T-helper 2 cell (primary cell): ENCODE measurements around the gene CORO2A.
A peak's percentile ranks its signal among the peaks of the same experiment; 100 is the strongest.
"Not testable (repeated sequence)": the region's sequence is repeated elsewhere in the genome, so short reads cannot be mapped to it uniquely, and the experiment has no call there.

ENCODE experiments used
- DNase-seq, 5 experiments: peaks; one replicate each; pipeline versions ENCODE4 v3.0.0 to v3.0.0-alpha.2; 2012 to 2022

Gene CORO2A

DNA sequence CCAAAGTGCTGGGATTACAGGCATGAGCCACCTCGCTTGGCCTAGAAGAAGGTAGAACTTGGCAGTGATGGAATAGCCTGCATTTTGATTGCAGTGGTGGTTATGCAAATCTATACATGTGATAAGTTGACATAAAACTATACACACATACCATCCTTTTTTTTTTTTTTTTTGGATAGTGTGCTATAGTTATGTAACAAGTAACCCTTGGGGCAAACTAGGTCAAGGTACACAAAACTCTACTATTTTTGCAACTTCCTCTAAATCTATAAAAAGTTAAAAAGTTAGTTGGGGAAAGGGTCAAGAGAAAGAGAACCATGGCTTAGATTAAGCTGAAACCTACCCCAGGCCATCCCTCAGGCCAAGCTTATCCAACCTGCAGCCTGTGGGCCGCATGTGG lies 84.5 kb downstream of the CORO2A start:
- DNase-seq: peak in 1 of 5 experiments; percentile 32

DNA sequence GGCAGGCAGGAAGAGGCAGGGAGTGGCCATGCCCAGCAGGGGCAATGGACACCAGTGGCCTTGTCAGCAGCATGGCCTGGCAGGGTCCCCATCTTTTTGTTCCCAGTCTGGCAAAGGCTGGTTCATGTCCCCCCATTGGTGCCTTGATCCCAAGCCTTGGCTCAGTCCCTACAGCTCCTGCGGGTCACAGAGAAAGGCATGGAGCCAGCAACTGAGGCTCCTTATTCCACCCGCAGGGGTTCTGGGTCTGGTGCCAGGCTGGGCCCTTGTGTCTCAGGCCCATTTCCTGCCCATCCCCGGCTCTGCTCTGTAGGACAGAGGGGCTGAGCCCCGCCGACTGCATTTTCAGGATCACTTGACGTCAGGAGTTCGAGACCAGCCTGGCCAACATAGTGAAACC lies 87.4 kb downstream of the CORO2A start:
- no peak for DNase-seq

DNA sequence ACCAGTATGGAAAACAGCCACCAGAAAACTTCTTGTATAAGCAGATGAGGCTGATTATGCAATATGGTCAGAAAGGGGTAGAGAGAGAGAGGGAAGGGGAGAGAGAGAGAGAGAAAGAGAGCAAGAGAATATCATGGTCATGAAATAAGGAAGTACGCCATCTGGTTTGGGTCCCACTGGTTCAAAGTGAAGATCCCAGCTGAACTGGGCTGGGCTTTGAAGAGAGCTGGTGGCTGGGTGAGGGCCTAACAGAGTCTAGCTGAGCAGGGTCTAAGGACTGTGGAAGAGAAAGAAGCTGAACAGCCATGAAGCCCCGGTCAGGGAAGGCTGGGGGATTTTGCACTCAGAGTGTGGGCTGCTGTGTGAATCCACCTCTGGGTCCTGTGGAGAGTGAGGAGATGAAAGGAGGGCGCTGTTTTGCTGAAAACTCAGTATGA lies 88.0 kb downstream of the CORO2A start:
- DNase-seq: peak in 1 of 5 experiments; percentile 33

DNA sequence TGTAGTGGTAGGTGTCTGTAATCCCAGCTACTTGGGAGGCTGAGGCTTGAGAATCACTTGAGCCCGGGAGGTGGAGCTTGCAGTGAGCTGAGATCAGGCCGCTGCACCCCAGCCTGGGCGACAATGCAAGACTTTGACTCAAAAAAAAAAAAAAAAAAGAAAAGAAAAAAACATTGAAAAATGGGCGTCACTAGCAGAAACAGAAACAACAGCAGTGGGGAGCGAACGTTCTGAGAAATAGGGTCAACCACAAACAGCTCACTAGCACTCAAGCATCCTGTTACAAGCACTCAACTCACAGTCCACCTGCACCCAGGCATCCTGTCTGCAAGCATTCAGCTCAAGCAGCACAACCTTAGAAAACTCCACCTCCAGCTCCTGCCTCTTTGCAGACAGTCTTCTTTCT lies 90.6 kb downstream of the CORO2A start:
- DNase-seq: peak; percentile 32 to 100 (median 73)

DNA sequence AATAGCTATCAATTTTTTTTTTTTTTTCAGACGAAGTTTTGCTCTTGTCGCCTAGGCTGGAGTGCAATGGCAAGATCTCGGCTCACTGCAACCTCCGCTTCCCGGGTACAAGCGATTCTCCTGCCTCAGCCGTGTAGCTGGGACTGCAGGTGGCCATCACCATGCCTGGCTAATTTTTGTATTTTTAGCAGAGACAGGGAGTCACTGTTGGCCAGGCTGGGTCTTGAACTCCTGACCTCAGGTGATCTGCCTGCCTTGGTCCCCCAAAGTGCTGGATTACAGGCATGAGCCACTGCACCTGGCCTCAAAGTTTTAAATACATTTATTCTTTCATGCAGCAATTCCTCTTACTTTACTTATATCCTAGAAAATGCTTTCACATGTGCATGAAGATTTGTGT lies 91.0 kb downstream of the CORO2A start:
- DNase-seq: no peak

DNA sequence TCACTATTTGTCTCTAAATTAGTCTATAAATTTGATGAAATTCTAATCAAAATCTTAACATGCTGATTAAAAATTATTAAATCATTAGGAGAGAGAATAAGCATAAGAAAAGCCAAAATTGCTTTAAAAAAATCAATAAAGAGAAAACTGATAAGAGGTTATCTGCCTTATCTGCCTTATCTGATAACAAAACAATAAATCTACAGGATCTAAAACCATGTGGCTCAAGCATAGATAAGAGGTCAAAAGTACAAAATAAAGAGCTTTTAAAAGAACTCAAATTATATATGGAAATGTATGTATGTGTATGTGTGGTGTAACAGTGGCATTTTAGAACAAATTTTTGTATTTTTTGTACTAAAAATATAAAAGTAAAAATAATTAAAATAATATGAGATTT lies 92.0 kb downstream of the CORO2A start:
- DNase-seq: no peak

DNA sequence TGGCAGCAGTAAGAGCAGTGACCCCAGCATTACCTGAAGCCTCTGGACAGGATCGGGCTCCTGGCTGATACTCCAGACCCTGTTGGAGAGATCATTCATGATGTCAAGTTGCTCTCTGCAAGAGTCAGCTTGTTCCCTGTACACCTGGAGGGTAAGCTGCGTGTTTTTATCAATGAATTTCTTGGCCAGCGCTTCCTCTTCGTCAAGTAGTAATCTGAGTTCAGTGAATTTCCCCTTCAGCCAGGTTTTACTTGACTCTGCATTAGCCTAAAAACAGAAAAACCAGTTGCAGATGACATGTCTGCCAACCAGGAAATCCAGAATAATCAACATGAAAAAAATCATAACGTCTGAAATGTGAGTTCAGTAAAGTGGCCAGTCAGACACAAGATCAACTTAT lies 92.5 kb downstream of the CORO2A start:
- peak in 1 of 5 experiments; percentile 65 for DNase-seq

DNA sequence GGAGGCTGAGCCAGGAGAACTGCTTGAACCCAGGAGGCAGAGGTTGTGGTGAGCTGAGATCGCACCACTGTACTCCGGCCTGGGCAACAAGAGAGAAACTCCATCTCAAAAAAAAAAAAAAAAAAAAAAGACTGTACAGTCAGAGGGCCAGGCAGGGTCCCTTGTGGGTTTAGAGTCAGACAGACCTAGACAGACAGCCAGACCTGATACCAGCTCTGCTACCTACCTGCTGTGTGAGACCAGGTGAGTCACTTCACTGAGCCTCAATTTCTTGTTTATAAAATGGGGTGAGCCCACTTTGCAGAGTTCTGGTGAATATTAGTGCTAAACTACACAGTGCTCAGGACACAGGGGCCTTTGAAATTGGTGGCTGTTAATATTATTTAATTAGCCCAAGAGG lies 93.1 kb downstream of the CORO2A start:
- DNase-seq: peak in 1 of 5 experiments; percentile 26

DNA sequence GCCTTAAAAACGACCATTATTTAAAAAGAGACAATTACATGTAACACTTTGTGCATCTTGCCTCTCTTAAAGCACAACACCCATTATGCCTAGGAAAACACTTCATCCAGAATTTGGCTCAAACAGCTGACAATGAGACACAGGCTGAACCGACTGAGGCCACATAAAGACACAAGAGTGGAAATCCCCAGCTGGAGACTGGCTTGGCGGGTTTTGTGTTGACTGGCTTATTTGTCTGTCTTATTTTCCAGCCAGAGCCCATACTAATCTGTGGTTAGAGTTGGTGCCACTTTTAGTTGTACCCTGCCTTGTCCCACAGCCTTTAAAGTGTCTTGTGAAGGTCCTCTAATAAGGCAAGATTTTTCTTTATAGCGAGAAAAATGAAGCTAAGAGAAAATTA lies 94.6 kb downstream of the CORO2A start:
- peak in 3 of 5 experiments; percentile 29 to 86 (median 35) for DNase-seq

DNA sequence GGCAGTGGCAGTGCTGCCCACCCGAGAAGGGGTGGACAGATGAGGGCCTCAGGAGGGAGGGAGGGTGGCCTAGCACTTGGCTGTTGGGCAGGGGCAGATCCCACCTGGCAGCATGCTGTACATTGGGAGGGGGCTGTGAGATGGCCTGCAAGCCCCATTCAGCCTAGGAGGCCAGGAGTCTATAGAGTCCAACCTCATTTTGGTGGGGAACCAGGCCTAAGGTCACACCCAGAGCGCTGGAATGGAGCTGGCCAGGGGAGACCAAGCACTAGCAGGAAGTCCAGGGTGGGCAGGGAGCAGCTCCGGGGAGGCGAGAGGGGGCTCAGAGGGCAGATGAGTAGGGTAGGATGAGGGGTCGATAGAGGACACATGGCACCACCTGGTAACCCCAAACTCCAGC lies 96.3 kb downstream of the CORO2A start:
- DNase-seq: no peak

DNA sequence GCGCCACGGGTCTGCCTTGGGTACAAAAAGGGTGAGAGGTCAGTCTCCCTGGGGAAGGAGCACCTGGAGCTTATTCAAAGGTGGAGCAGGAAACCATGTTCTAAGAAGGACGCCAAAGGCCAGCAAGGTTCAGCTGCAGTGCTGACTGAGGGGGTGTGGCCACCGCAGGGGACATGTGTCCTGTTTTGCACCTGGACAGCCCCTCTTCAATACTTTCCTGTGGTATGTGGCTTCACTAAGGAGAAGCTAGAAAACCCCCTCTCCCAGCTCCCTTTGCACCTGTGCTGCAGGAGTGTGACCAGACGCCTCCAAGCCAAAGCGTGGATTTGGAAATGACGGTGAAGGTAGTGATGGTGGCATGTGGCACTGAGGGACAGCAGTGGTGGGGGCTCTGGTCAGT lies 97.0 kb downstream of the CORO2A start:
- no peak for DNase-seq

DNA sequence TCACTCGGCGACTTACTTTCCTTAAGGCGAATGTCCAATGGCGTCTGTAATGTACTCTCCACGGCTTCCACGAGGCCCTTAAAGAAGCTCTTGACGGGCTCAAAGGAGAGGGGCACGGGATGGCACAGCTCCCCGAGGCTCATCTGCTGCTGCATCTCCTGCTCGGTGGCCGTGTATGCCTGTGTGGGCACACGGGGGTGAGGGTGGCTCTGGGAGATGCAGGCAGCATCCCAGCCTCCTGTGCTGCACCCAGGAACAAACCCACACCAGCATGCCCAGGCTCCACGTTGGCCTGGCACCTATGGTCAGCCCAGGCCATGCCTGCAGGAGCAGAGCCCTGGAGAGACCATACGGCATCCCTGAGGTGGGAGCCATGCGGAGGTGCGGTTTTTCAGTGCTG lies 97.6 kb downstream of the CORO2A start:
- no peak for DNase-seq

DNA sequence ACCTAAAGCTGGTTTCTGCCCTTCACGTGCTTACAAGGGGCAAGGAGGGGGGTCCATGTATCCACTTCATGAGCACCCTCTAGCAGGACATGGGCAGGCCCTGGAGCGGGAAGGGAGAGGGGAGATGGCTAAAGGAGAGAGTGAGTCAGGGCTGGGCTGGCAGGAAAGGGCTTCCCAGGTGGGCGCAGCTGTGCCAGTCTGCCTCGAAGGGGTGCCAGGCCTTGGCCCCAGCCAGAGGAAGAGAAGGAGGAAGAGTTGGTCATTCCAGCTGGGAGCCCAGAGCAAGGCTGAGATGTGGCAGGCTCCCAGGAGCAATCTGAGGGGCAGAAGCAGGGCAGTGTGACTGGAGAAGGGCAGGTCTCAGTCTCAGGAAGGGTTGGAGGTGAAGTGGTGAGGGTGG lies 98.1 kb downstream of the CORO2A start:
- no peak for DNase-seq

DNA sequence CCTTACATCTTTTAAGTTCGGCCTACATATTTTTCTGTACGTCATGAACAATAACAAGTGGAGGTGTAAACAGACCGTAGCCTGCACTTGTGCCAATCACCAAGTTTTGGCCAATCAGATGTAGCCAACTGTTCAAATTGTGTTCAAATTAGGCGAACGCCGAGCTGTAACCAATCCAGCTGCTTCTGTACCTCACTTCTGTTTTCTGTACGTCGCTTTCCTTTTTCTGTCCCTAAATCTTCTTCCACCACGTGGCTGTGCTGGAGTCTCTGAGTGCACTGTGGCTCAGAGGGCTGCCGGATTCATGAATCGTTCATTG lies 99.9 kb downstream of the CORO2A start:
- peak in 2 of 5 experiments; percentile 18 to 40 for DNase-seq

DNA sequence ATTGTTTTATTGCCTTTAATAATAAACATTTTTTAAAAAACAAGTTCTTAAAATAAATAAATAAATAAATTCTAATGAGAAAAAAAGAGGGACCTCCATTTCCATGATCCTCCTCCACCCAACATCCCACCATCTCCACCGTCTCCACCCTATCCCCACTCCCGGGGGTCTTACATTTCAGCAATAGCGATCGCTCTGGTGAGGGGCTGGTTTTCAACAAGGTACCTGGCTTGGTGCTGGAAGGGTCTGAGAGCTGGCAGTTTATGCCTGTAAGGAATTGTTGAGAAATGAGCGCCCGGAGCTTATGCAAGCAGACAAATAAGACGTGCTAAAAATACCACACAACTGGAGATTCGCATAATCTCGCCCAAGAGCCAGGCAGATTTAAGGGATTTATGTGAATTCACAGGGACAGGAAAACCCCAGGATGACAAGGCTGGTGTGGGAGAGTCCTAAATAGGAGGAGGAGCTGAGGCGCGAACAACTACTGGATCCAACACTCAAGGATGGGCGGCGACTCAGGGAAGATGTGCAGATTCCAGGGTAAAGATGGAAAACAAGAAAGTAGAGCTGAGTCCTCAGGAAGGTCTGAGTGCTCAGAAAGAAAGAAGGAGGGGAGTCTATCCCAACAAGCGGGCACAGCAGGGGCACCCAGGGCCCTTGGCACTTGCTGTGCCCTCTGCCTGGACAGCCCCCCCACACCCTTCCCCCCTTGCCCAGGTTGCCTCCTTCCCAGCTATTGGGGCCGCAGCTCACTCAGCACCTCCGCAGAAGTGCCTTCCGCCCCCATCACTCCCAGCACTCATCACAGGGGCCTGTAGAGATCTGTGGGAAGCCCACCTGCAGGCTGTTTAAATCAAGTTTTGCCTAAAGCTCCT lies 100.5 kb downstream of the CORO2A start:
- DNase-seq: no peak

DNA sequence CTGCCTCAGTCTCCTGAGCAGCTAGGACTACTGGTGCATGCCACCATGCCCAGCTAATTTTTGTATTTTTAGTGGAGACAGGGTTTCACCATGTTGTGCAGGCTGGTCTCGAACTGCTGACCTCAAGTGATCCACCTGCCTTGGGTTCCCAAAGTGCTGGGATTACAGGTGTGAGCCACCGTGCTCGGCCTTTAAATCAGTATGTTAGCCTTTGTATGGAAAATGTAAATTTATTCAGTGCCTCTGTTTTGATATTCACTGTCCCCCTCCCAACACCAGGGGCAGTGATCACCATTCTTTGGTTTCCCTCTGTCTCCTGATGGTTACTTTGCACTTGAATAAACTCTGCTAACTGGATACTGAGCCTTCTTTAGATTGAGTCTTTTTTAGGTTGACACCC lies 101.8 kb downstream of the CORO2A start:
- DNase-seq: not testable (repeated sequence)

DNA sequence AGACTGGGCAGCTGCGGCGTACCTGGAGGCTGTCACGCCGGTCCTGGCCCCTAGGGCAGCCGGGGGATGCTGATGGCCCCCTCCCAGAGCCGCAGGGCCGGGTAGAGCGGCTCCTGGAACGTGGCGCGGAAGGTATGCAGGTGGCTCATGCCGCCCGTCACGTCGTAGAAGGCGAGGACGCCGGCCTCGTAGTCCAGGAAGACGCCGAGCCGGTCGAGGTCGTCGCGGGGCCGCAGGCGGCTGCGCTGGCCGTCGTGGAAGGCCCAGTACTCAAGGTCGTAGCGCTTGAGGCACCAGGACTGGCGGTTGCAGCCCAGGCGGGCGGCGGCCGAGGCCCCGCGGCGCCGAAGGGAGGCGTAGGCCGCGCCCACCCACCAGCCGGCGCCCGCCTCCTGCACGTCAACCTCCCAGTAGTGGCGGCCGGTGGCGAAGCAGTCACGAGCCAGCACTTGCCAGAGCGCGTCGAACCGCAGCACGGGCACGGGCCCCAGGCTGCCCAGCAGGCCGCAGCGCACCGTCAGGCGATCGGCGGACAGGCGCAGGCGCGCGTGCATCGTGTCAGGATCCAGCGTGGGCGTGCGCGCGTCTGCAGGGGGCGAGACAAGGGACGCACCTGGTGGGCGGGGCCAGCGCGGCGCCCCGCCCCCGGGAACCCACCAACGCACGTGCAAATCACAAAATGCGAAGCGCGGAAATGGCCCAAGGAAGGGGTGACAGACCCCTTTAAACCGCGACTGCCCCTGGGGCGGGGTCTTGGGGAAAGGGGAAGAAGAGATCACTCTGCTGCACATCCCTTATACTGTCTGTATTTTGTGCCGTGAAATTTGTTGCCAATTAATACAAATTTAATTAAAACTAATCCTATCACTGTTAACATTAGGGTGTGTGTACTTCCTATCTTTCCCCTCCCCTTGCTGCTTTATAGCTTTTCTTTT lies 104.8 kb downstream of the CORO2A start:
- DNase-seq: peak in 4 of 5 experiments; percentile 23 to 51 (median 26)

DNA sequence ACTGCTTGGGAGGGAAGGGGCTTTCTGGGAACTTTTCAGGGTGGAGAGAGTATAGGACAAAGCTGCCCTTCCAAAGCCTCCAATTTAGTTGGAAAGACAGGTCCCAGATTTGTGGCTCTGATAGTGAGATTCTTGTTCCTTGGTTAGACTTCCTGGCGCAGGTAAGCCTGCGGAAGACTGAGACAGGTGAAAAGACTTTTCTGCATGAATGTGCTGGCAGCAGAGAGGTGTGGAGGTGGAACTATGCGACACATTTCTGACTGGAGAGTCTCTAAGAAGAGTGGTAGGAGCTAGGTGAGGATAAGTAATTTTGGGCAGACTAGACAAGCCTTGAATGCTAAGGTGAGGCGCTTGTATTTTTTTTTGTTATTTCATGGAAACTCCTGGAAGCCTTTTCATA lies 106.0 kb downstream of the CORO2A start:
- no peak for DNase-seq

DNA sequence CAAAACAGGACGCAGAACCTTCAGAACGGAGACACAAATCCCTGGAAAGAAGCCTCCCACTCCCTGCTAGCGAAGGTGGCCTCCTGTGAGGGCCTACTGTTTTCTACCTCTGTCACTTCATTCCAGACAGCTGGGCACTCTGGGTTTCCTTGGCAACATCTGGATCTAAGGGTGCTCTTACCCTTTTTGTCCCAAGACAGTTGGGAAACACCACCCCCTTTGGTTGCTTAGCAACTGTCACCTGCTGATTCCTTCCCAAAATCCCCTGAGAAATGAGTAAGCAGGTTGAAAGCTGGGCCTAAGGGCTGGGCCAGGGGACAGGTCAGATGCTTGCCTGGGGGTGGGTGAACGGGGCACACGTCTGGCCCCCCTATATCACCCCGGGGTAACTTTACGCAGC lies 106.5 kb downstream of the CORO2A start:
- no peak for DNase-seq

DNA sequence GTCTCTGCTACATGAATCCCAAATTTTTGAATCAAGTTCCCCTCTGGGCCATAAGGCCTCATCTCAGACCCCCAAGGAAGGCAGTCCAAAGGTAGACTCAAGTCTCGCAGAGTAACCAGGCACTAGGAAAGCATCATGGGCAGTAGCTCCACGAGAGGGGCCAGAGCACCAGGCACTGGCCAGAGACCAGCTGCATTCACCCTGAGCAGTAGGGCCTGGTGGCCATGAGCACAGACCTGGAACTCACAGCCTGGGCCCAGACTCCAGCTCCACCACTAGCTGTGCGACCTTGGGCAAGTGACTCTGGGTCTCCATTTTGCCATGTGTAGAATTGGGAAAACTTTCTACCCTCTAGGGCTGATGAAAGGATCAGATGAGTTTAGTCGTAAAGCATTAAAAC lies 107.4 kb downstream of the CORO2A start:
- no peak for DNase-seq

DNA sequence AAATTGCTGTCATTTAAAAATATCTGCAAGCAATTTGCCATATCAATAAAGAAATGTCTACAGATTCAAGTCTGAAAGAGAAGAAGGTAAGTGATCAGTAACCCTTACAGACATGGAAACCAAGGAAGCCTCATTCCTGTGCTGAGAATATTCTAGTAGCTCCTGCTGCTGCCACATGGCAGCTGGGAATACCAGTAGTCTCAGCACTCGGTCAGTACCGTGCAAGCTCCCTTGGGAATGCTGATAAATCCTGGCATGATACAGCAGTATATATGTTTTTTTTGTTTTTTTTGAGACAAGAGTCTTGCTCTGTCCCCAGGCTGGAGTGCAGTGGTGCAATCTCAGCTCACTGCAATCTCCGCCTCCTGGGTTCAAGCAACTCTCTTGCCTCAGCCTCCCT lies 108.0 kb downstream of the CORO2A start:
- no peak for DNase-seq

DNA sequence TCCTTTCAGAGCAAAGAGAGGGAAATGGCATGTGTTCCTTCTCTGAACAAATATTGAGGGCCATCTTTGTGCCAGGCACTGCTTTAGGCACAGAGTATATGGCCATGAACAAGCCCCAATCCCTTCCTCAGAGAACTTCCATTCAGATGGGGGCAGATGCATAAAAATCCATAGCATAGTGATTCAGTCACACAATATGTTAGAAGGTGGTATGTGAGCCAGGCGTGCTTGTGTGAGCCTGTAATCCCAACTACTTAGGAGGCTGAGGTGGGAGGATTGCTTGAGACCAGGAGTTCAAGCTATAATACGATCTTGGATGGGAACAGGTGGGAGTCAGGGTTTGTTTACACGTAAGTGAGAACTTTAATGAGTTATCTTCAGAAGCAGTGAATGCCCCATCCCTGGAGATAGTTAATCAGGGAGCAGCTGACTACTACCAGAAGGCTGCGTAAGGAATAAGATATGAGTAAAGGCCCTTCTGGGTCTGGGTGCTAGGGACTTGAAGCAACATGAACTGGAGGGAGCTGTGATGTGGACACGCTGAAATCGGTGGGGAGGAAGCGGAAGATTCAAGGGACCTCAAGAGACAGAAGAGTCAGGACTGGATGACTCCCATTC lies 108.8 kb downstream of the CORO2A start:
- no peak for DNase-seq

DNA sequence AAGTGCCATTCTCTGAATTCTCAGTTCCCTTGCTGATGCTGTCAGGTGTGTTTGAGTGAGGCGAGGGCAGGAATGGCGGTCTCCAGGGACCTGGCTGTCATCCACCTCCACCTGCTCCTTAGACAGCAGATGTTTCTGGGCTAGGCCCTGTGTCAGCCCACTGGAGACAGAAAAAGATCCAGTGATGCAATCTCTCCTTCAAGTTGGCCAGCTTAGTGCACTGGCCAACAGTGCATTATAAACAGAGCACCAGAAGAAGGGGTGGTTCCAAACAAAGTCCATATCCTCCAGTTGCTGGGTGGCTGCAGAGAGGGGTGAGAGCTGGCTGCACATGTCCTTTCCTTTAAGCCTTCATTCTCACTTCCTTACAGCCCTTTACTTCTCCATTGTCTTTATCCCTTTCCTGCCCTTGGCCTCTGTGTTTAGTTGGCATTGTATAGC lies 109.4 kb downstream of the CORO2A start:
- DNase-seq: no peak
